GM23338 (cell line): ENCODE data around the gene AIF1L. TPM values are rescaled to one million over a fixed set of nuclear protein-coding genes. Genes with fewer than 3 reads are reported as not detected.

Source experiments
- ATAC-seq: fragments of 200-7000 bp; cut with Tn5 transposase; 3 replicates; pipeline ENCODE4 v1.9.1; 2020
- DNase-seq: peaks from one replicate; pipeline ENCODE4 v3.0.0-alpha.2; 2015; ENCODE audit warnings: low spot score
- H2AFZ ChIP-seq: fragments of 200-600 bp; sonication (generic); 2 replicates; pipeline ENCODE4 v1.8.0; 2016; ENCODE audit warnings: antibody characterized with exemption, mild to moderate bottlenecking, moderate library complexity
- H3F3A ChIP-seq: fragments of 200-600 bp; sonication (generic); replicated peaks from 2 replicates; pipeline ENCODE4 v1.8.0; 2017; ENCODE audit warnings: antibody characterized with exemption, mixed run types, low read depth
- H3K27ac ChIP-seq: fragments of 200-600 bp; sonication (generic); 2 replicates; pipeline ENCODE4 v1.6.1; 2016; ENCODE audit warnings: low read depth
- H3K27me3 ChIP-seq: fragments of 200-600 bp; sonication (generic); 2 replicates; pipeline ENCODE4 v1.8.0; 2016; ENCODE audit warnings: mild to moderate bottlenecking, mixed run types, moderate library complexity; ENCODE audit not compliant: insufficient read depth
- H3K36me3 ChIP-seq: fragments of 200-600 bp; sonication (generic); 2 replicates; pipeline ENCODE4 v1.8.0; 2016; ENCODE audit warnings: mild to moderate bottlenecking; ENCODE audit not compliant: insufficient read depth
- H3K4me1 ChIP-seq: fragments of 200-600 bp; sonication (generic); 2 replicates; pipeline ENCODE4 v1.8.0; 2016; ENCODE audit warnings: mild to moderate bottlenecking, moderate library complexity; ENCODE audit not compliant: insufficient read depth
- H3K4me2 ChIP-seq: fragments of 200-600 bp; sonication (generic); 2 replicates; pipeline ENCODE4 v1.7.1; 2017; ENCODE audit warnings: mixed run types
- H3K4me3 ChIP-seq: fragments of 200-600 bp; sonication (generic); 2 replicates; pipeline ENCODE4 v1.6.1; 2016; ENCODE audit warnings: mixed run types
- H3K79me2 ChIP-seq: fragments of 200-600 bp; sonication (generic); replicated peaks from 2 replicates; pipeline ENCODE4 v1.8.0; 2017; ENCODE audit warnings: mild to moderate bottlenecking; ENCODE audit not compliant: insufficient read depth
- H3K9me2 ChIP-seq: fragments of 200-600 bp; sonication (generic); 2 replicates; pipeline ENCODE4 v1.8.0; 2017; ENCODE audit not compliant: insufficient read depth
- H4K20me1 ChIP-seq: fragments of 200-600 bp; sonication (generic); replicated peaks from 2 replicates; pipeline ENCODE4 v1.8.0; 2017; ENCODE audit warnings: mild to moderate bottlenecking; ENCODE audit not compliant: insufficient read depth
- H3K27ac Mint-ChIP-seq: 2 replicates; pipeline ENCODE4 v1.8.0; 2020; ENCODE audit warnings: inconsistent platforms, mild to moderate bottlenecking, moderate library complexity, mixed read lengths
- H3K27me3 Mint-ChIP-seq: 3 replicates; pipeline ENCODE4 v1.8.0; 2022; ENCODE audit warnings: low read depth, mild to moderate bottlenecking, moderate library complexity, mixed read lengths, inconsistent platforms; ENCODE audit not compliant: insufficient read depth, poor library complexity
- H3K36me3 Mint-ChIP-seq: 3 replicates; pipeline ENCODE4 v1.8.0; 2021; ENCODE audit warnings: low read depth, mild to moderate bottlenecking, inconsistent platforms, moderate library complexity, mixed read lengths
- H3K4me1 Mint-ChIP-seq: 3 replicates; pipeline ENCODE4 v1.8.0; 2020; ENCODE audit warnings: mild to moderate bottlenecking, inconsistent platforms, mixed read lengths
- H3K4me3 Mint-ChIP-seq: 3 replicates; pipeline ENCODE4 v1.8.0; 2021; ENCODE audit warnings: moderate library complexity, mild to moderate bottlenecking, inconsistent platforms, mixed read lengths
- H3K9me3 Mint-ChIP-seq: 3 replicates; pipeline ENCODE4 v1.8.0; 2020; ENCODE audit warnings: moderate library complexity, mild to moderate bottlenecking, inconsistent platforms, mixed read lengths
- CREB1 ChIP-seq: fragments of 250-450 bp; sonication (Bioruptor Pico); IDR thresholded peaks from 2 replicates; pipeline ENCODE4 v1.5.0; 2020; ENCODE audit warnings: low read depth, mild to moderate bottlenecking, moderate library complexity
- EZH2phosphoT487 ChIP-seq: fragments of 200-600 bp; sonication (generic); IDR thresholded peaks from one replicate; pipeline ENCODE4 v1.8.1; 2018; ENCODE audit warnings: antibody characterized with exemption; ENCODE audit not compliant: unreplicated experiment
- JUNB ChIP-seq: IDR thresholded peaks from one replicate; pipeline ENCODE4 v1.6.1; 2016; ENCODE audit warnings: antibody characterized with exemption; ENCODE audit not compliant: unreplicated experiment
- NANOG ChIP-seq: IDR thresholded peaks from 2 replicates; pipeline ENCODE4 v1.6.1; 2016; ENCODE audit warnings: antibody characterized with exemption, borderline replicate concordance
- STAT1 ChIP-seq: IDR thresholded peaks from one replicate; pipeline ENCODE4 v1.6.1; 2016; ENCODE audit warnings: antibody characterized with exemption; ENCODE audit not compliant: unreplicated experiment
- ZNF114 ChIP-seq: fragments of 250-450 bp; sonication (Bioruptor Pico); IDR thresholded peaks from 2 replicates; pipeline ENCODE4 v1.5.0; 2020; ENCODE audit warnings: mild to moderate bottlenecking, moderate library complexity
- ZNF331 ChIP-seq: fragments of 250-450 bp; sonication (Bioruptor Pico); IDR thresholded peaks from 2 replicates; pipeline ENCODE4 v1.5.0; 2020; ENCODE audit warnings: low read depth, mild to moderate bottlenecking, moderate library complexity
- polyA plus RNA-seq: library from polyadenylated mRNA; unstranded; fragments of >200 nt; fragmentation: Nextera tagmentation; extraction: Ambion mirVana; gene quantifications from 2 replicates; pipeline ENCODE4 v1.2.1, GENCODE V29; 2016
- total RNA-seq: library from RNA; depleted of rRNA; stranded (reverse); fragments of >200 nt; shearing (Covaris generic); gene quantifications from 2 replicates; pipeline ENCODE4 v1.2.3, GENCODE V29; 2014
- TF ChIP-seq, protein P1 (sequence below), 2 experiments: fragments of 200-600 bp in 1 of 2; sonication (generic) in 1 of 2; conservative IDR thresholded peaks; 2 replicates each; pipeline versions ENCODE4 v1.5.1 to v1.6.1; 2016 to 2017; ENCODE audit warnings: antibody characterized with exemption in 2 of 2, low read depth in 2 of 2, mild to moderate bottlenecking in 2 of 2, moderate library complexity in 1 of 2
- TF ChIP-seq, protein P2 (sequence below): IDR thresholded peaks from 2 replicates; pipeline ENCODE4 v1.6.1; 2016; ENCODE audit warnings: antibody characterized with exemption
- TF ChIP-seq, protein P3 (sequence below): IDR thresholded peaks from one replicate; pipeline ENCODE4 v1.6.1; 2018; ENCODE audit warnings: antibody characterized with exemption; ENCODE audit not compliant: unreplicated experiment
- TF ChIP-seq, protein P4 (sequence below): fragments of 250-450 bp; sonication (Bioruptor Pico); IDR thresholded peaks from 2 replicates; pipeline ENCODE4 v1.5.0; 2020; ENCODE audit warnings: mild to moderate bottlenecking, moderate library complexity

Gene AIF1L
- total and polyA plus RNA-seq, 2 experiments from 2014 or later: 76.4 to 87.8 TPM

DNA sequence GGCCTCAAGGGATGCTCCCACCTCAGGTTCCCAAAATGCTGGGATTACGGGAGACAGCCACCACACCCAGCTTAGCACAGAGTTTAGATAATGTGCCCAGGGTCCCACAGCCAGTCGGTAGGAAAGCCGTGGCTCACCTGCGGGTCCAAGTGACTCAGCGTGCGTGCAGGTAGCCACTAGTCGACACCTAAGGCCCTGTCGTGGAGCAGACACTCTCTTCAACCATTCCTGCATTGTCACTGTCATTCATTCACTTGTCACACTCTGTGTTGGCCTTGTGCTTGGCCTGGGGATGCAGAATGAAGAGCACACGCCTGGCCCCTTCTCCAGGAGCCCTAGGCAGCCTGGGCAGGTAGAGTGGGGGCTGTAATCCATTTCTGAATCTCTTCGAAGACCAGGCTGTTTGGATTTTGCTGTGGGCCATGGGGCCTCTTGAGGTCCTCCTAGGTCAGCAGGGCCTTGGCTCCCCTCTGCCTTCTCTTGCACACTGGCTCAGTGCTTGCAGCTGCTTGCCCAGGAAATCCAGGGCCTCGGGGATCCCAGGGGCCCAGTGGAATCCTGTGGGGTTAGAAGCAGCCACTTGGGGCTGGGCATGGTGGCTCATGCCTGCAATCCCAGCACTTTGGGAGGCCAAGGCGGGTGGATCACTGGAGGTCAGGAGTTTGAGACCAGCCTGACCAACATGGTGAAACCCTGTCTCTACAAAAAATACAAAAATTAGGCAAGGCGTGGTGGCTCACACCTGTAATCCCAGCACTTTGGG, 6.1 kb upstream of the AIF1L start:
- Mint-ChIP-seq H3K4me3 (no peak overlapping the region), H3K4me1 (peaks cover 4% of the 10 kb centered on the region), H3K9me3 (no peaks in the 10 kb centered on the region), H3K36me3 (no peaks in the 10 kb centered on the region; the same call in 2 of the 3 replicates), H3K27ac (no peak overlapping the region), H3K27me3 (peaks cover 2% of the 10 kb centered on the region)
- Histone ChIP-seq H3K4me3 (no peak overlapping the region), H2AFZ (no peak overlapping the region), H3K9me2 (no peaks in the 10 kb centered on the region), H3K4me1 (no peaks in the 10 kb centered on the region), H3K27me3 (no peaks in the 10 kb centered on the region), H4K20me1 (no peaks in the 10 kb centered on the region; the same call in 1 of the 2 replicates), H3K27ac (no peak overlapping the region), H3F3A (0 out of 2 replicates have a peak, but pooled peaks cover 4% of the 10 kb centered on the region), H3K79me2 (no peaks in the 10 kb centered on the region), H3K36me3 (no peaks in the 10 kb centered on the region), H3K4me2 (no peak overlapping the region)
- ATAC-seq: no peak
- TF ChIP-seq, protein P1, sequence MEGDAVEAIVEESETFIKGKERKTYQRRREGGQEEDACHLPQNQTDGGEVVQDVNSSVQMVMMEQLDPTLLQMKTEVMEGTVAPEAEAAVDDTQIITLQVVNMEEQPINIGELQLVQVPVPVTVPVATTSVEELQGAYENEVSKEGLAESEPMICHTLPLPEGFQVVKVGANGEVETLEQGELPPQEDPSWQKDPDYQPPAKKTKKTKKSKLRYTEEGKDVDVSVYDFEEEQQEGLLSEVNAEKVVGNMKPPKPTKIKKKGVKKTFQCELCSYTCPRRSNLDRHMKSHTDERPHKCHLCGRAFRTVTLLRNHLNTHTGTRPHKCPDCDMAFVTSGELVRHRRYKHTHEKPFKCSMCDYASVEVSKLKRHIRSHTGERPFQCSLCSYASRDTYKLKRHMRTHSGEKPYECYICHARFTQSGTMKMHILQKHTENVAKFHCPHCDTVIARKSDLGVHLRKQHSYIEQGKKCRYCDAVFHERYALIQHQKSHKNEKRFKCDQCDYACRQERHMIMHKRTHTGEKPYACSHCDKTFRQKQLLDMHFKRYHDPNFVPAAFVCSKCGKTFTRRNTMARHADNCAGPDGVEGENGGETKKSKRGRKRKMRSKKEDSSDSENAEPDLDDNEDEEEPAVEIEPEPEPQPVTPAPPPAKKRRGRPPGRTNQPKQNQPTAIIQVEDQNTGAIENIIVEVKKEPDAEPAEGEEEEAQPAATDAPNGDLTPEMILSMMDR (conservative IDR thresholded peaks at IDR 0.05; ENCODE audit: low read depth in 2 of 2): no peak
- TF ChIP-seq NANOG (no peak), CREB1 (no peak), EZH2phosphoT487 (no peak), ZNF331 (CRISPR knock-in tag) (no peak), STAT1 (no peak), JUNB (no peak), ZNF114 (CRISPR knock-in tag) (no peak)
- TF ChIP-seq, protein P2, sequence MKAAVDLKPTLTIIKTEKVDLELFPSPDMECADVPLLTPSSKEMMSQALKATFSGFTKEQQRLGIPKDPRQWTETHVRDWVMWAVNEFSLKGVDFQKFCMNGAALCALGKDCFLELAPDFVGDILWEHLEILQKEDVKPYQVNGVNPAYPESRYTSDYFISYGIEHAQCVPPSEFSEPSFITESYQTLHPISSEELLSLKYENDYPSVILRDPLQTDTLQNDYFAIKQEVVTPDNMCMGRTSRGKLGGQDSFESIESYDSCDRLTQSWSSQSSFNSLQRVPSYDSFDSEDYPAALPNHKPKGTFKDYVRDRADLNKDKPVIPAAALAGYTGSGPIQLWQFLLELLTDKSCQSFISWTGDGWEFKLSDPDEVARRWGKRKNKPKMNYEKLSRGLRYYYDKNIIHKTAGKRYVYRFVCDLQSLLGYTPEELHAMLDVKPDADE: no peak
- TF ChIP-seq, protein P3, sequence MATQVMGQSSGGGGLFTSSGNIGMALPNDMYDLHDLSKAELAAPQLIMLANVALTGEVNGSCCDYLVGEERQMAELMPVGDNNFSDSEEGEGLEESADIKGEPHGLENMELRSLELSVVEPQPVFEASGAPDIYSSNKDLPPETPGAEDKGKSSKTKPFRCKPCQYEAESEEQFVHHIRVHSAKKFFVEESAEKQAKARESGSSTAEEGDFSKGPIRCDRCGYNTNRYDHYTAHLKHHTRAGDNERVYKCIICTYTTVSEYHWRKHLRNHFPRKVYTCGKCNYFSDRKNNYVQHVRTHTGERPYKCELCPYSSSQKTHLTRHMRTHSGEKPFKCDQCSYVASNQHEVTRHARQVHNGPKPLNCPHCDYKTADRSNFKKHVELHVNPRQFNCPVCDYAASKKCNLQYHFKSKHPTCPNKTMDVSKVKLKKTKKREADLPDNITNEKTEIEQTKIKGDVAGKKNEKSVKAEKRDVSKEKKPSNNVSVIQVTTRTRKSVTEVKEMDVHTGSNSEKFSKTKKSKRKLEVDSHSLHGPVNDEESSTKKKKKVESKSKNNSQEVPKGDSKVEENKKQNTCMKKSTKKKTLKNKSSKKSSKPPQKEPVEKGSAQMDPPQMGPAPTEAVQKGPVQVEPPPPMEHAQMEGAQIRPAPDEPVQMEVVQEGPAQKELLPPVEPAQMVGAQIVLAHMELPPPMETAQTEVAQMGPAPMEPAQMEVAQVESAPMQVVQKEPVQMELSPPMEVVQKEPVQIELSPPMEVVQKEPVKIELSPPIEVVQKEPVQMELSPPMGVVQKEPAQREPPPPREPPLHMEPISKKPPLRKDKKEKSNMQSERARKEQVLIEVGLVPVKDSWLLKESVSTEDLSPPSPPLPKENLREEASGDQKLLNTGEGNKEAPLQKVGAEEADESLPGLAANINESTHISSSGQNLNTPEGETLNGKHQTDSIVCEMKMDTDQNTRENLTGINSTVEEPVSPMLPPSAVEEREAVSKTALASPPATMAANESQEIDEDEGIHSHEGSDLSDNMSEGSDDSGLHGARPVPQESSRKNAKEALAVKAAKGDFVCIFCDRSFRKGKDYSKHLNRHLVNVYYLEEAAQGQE: no peak
- TF ChIP-seq, protein P4, sequence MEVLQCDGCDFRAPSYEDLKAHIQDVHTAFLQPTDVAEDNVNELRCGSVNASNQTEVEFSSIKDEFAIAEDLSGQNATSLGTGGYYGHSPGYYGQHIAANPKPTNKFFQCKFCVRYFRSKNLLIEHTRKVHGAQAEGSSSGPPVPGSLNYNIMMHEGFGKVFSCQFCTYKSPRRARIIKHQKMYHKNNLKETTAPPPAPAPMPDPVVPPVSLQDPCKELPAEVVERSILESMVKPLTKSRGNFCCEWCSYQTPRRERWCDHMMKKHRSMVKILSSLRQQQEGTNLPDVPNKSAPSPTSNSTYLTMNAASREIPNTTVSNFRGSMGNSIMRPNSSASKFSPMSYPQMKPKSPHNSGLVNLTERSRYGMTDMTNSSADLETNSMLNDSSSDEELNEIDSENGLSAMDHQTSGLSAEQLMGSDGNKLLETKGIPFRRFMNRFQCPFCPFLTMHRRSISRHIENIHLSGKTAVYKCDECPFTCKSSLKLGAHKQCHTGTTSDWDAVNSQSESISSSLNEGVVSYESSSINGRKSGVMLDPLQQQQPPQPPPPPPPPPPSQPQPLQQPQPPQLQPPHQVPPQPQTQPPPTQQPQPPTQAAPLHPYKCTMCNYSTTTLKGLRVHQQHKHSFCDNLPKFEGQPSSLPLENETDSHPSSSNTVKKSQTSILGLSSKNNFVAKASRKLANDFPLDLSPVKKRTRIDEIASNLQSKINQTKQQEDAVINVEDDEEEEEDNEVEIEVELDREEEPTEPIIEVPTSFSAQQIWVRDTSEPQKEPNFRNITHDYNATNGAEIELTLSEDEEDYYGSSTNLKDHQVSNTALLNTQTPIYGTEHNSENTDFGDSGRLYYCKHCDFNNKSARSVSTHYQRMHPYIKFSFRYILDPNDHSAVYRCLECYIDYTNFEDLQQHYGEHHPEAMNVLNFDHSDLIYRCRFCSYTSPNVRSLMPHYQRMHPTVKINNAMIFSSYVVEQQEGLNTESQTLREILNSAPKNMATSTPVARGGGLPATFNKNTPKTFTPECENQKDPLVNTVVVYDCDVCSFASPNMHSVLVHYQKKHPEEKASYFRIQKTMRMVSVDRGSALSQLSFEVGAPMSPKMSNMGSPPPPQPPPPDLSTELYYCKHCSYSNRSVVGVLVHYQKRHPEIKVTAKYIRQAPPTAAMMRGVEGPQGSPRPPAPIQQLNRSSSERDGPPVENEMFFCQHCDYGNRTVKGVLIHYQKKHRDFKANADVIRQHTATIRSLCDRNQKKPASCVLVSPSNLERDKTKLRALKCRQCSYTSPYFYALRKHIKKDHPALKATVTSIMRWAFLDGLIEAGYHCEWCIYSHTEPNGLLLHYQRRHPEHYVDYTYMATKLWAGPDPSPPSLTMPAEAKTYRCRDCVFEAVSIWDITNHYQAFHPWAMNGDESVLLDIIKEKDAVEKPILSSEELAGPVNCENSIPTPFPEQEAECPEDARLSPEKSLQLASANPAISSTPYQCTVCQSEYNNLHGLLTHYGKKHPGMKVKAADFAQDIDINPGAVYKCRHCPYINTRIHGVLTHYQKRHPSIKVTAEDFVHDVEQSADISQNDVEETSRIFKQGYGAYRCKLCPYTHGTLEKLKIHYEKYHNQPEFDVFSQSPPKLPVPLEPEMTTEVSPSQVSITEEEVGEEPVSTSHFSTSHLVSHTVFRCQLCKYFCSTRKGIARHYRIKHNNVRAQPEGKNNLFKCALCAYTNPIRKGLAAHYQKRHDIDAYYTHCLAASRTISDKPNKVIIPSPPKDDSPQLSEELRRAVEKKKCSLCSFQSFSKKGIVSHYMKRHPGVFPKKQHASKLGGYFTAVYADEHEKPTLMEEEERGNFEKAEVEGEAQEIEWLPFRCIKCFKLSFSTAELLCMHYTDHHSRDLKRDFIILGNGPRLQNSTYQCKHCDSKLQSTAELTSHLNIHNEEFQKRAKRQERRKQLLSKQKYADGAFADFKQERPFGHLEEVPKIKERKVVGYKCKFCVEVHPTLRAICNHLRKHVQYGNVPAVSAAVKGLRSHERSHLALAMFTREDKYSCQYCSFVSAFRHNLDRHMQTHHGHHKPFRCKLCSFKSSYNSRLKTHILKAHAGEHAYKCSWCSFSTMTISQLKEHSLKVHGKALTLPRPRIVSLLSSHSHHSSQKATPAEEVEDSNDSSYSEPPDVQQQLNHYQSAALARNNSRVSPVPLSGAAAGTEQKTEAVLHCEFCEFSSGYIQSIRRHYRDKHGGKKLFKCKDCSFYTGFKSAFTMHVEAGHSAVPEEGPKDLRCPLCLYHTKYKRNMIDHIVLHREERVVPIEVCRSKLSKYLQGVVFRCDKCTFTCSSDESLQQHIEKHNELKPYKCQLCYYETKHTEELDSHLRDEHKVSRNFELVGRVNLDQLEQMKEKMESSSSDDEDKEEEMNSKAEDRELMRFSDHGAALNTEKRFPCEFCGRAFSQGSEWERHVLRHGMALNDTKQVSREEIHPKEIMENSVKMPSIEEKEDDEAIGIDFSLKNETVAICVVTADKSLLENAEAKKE (CRISPR knock-in tag): no peak
- DNase-seq: no peak
